ENCODE data around the gene ACTL8. TPM values are rescaled to one million over a fixed set of nuclear protein-coding genes. Genes with fewer than 3 reads are reported as not detected.
A peak's percentile ranks its signal among the peaks of the same experiment; 100 is the strongest.

The ACTL8 gene
- total and polyA plus RNA-seq, 7 experiments from 2014 or later, result not detected

- no peak overlapping the region for H3K27ac Mint-ChIP-seq
Observed at GRCh38 chr1:17834561-17835100, 79.5 kb downstream of the ACTL8 start.

GRCh38 chr1:17837233-17838030 lies 82.3 kb downstream of the ACTL8 start:
- H3K4me1 ChIP-seq (ENCODE audit: control insufficient read depth in 2 of 2, insufficient read depth in 2 of 2, low read length in 2 of 2), result no peaks in the 10 kb centered on the region
- H3K27ac Mint-ChIP-seq, result peak overlapping the region in 1 of 9 donors; percentile 13
- intact Hi-C loops (cut with micrococcal nuclease), result no loop called here
- POLR2A ChIA-PET, result no interaction called here
- CTCF ChIA-PET, result no interaction called here
- peaks cover 0 to 2% of the 10 kb centered on the region in 2 donors for H3K27me3 ChIP-seq (ENCODE audit: control insufficient read depth in 2 of 2, insufficient read depth in 2 of 2, low read length in 2 of 2)
- H3K4me1 Mint-ChIP-seq, result no peaks in the 10 kb centered on the region
- no peak overlapping the region for H3K27ac ChIP-seq (ENCODE audit: low read depth, low read length)
- ATAC-seq, result no peak
- peaks cover 0 to 2% (median 0%) of the 10 kb centered on the region in 11 donors for H3K9me3 Mint-ChIP-seq
- no peak overlapping the region for H3K4me3 ChIP-seq (ENCODE audit: low read length)
- H3K4me3 Mint-ChIP-seq, result no peak overlapping the region
- DNase-seq, result no peak
- no peaks in the 10 kb centered on the region for H3K36me3 Mint-ChIP-seq
- peaks cover 0 to 26% (median 21%) of the 10 kb centered on the region in 5 donors for H3K27me3 Mint-ChIP-seq
- H3K36me3 ChIP-seq (ENCODE audit: control insufficient read depth in 2 of 3, insufficient read depth in 3 of 3, low read length in 3 of 3), result no peaks in the 10 kb centered on the region
- no peaks in the 10 kb centered on the region for H3K9me3 ChIP-seq (ENCODE audit: control insufficient read depth in 2 of 3, low read length in 3 of 3)

More at GRCh38 chr1:17834561-17835100, 79.5 kb downstream of the ACTL8 start:
- H3K36me3 ChIP-seq (ENCODE audit: control insufficient read depth in 2 of 3, insufficient read depth in 3 of 3, low read length in 3 of 3), result no peaks in the 10 kb centered on the region
- no peaks in the 10 kb centered on the region for H3K27me3 ChIP-seq (ENCODE audit: control insufficient read depth in 2 of 2, insufficient read depth in 2 of 2, low read length in 2 of 2)
- POLR2A ChIA-PET, result no interaction called here
- CTCF ChIA-PET, result no interaction called here
- H3K36me3 Mint-ChIP-seq, result no peaks in the 10 kb centered on the region
- intact Hi-C loops (cut with micrococcal nuclease), result no loop called here
- peaks cover 0 to 29% (median 25%) of the 10 kb centered on the region in 5 donors for H3K27me3 Mint-ChIP-seq
- no peaks in the 10 kb centered on the region for H3K4me1 Mint-ChIP-seq
- no peaks in the 10 kb centered on the region for H3K4me1 ChIP-seq (ENCODE audit: control insufficient read depth in 2 of 2, insufficient read depth in 2 of 2, low read length in 2 of 2)
- no peak overlapping the region for H3K27ac ChIP-seq (ENCODE audit: low read depth, low read length)
- peaks cover 0 to 2% (median 0%) of the 10 kb centered on the region in 11 donors for H3K9me3 Mint-ChIP-seq
- H3K4me3 ChIP-seq (ENCODE audit: low read length), result no peak overlapping the region
- H3K4me3 Mint-ChIP-seq, result no peak overlapping the region
- ATAC-seq (no peak), DNase-seq (no peak)
- no peaks in the 10 kb centered on the region for H3K9me3 ChIP-seq (ENCODE audit: control insufficient read depth in 2 of 3, low read length in 3 of 3)

- Histone ChIP-seq H3K4me3 (ENCODE audit: low read length) (no peak overlapping the region), H3K9me3 (ENCODE audit: control insufficient read depth in 2 of 3, low read length in 3 of 3) (no peaks in the 10 kb centered on the region), H3K27me3 (ENCODE audit: control insufficient read depth in 2 of 2, insufficient read depth in 2 of 2, low read length in 2 of 2) (peaks cover 0 to 2% of the 10 kb centered on the region in 2 donors), H3K36me3 (ENCODE audit: control insufficient read depth in 2 of 3, insufficient read depth in 3 of 3, low read length in 3 of 3) (no peaks in the 10 kb centered on the region), H3K27ac (ENCODE audit: low read depth, low read length) (no peak overlapping the region), H3K4me1 (ENCODE audit: control insufficient read depth in 2 of 2, insufficient read depth in 2 of 2, low read length in 2 of 2) (no peaks in the 10 kb centered on the region)
- ChIA-PET CTCF (no interaction called here), POLR2A (no interaction called here)
- intact Hi-C loops (cut with micrococcal nuclease), result no loop called here
- Mint-ChIP-seq H3K27ac (no peak overlapping the region), H3K36me3 (no peaks in the 10 kb centered on the region), H3K4me3 (no peak overlapping the region), H3K27me3 (peaks cover 0 to 37% (median 22%) of the 10 kb centered on the region in 5 donors), H3K4me1 (no peaks in the 10 kb centered on the region), H3K9me3 (no peaks in the 10 kb centered on the region)
- DNase-seq (no peak), ATAC-seq (no peak)
Observed at GRCh38 chr1:17839641-17840196, 84.6 kb downstream of the ACTL8 start.

- ChIA-PET POLR2A (no interaction called here), CTCF (no interaction called here)
- Mint-ChIP-seq H3K9me3 (peaks cover 0 to 2% (median 0%) of the 10 kb centered on the region in 11 donors), H3K27ac (no peak overlapping the region), H3K4me3 (no peak overlapping the region), H3K4me1 (no peaks in the 10 kb centered on the region), H3K27me3 (peaks cover 0 to 32% (median 16%) of the 10 kb centered on the region in 5 donors), H3K36me3 (no peaks in the 10 kb centered on the region)
- DNase-seq (no peak), ATAC-seq (no peak)
- H3K27ac ChIP-seq (ENCODE audit: low read depth, low read length), result no peak overlapping the region
- no peaks in the 10 kb centered on the region for H3K36me3 ChIP-seq (ENCODE audit: control insufficient read depth in 2 of 3, insufficient read depth in 3 of 3, low read length in 3 of 3)
- H3K27me3 ChIP-seq (ENCODE audit: control insufficient read depth in 2 of 2, insufficient read depth in 2 of 2, low read length in 2 of 2), result peaks cover 0 to 2% of the 10 kb centered on the region in 2 donors
- H3K4me3 ChIP-seq (ENCODE audit: low read length), result no peak overlapping the region
- intact Hi-C loops (cut with micrococcal nuclease), result no loop called here
- no peaks in the 10 kb centered on the region for H3K9me3 ChIP-seq (ENCODE audit: control insufficient read depth in 2 of 3, low read length in 3 of 3)
- no peaks in the 10 kb centered on the region for H3K4me1 ChIP-seq (ENCODE audit: control insufficient read depth in 2 of 2, insufficient read depth in 2 of 2, low read length in 2 of 2)
Observed at GRCh38 chr1:17841944-17842343, 86.8 kb downstream of the ACTL8 start.

GRCh38 chr1:17842686-17843085 lies 87.6 kb downstream of the ACTL8 start:
- peaks cover 0 to 2% (median 0%) of the 10 kb centered on the region in 11 donors for H3K9me3 Mint-ChIP-seq
- intact Hi-C loops (cut with micrococcal nuclease), result no loop called here
- peaks cover 0 to 35% (median 18%) of the 10 kb centered on the region in 5 donors for H3K27me3 Mint-ChIP-seq

GRCh38 chr1:17844185-17844826 lies 89.2 kb downstream of the ACTL8 start:
- no peak for DNase-seq
- Histone ChIP-seq H3K4me3 (ENCODE audit: low read length) (no peak overlapping the region), H3K27me3 (ENCODE audit: control insufficient read depth in 2 of 2, insufficient read depth in 2 of 2, low read length in 2 of 2) (peaks cover 0 to 2% of the 10 kb centered on the region in 2 donors), H3K4me1 (ENCODE audit: control insufficient read depth in 2 of 2, insufficient read depth in 2 of 2, low read length in 2 of 2) (no peaks in the 10 kb centered on the region), H3K9me3 (ENCODE audit: control insufficient read depth in 2 of 3, low read length in 3 of 3) (no peaks in the 10 kb centered on the region), H3K27ac (ENCODE audit: low read depth, low read length) (no peak overlapping the region), H3K36me3 (ENCODE audit: control insufficient read depth in 2 of 3, insufficient read depth in 3 of 3, low read length in 3 of 3) (no peaks in the 10 kb centered on the region)
- H3K4me3 Mint-ChIP-seq, result no peak overlapping the region
- CTCF ChIA-PET, result no interaction called here
- no peaks in the 10 kb centered on the region for H3K36me3 Mint-ChIP-seq
- no peak for ATAC-seq
- intact Hi-C loops (cut with micrococcal nuclease), result no loop called here
- H3K27me3 Mint-ChIP-seq, result peaks cover 0 to 38% (median 24%) of the 10 kb centered on the region in 5 donors
- no peaks in the 10 kb centered on the region for H3K4me1 Mint-ChIP-seq
- POLR2A ChIA-PET, result no interaction called here
- H3K9me3 Mint-ChIP-seq, result peaks cover 0 to 5% (median under 1%) of the 10 kb centered on the region in 11 donors
- H3K27ac Mint-ChIP-seq, result no peak overlapping the region

More at GRCh38 chr1:17842686-17843085, 87.6 kb downstream of the ACTL8 start:
- Mint-ChIP-seq H3K27ac (peak overlapping the region in 1 of 9 donors; percentile 46), H3K4me3 (no peak overlapping the region), H3K36me3 (no peaks in the 10 kb centered on the region), H3K4me1 (no peaks in the 10 kb centered on the region)
- H3K4me1 ChIP-seq (ENCODE audit: control insufficient read depth in 2 of 2, insufficient read depth in 2 of 2, low read length in 2 of 2), result no peaks in the 10 kb centered on the region
- DNase-seq (no peak), ATAC-seq (no peak)
- H3K36me3 ChIP-seq (ENCODE audit: control insufficient read depth in 2 of 3, insufficient read depth in 3 of 3, low read length in 3 of 3), result no peaks in the 10 kb centered on the region
- H3K4me3 ChIP-seq (ENCODE audit: low read length), result no peak overlapping the region
- peaks cover 0 to 2% of the 10 kb centered on the region in 2 donors for H3K27me3 ChIP-seq (ENCODE audit: control insufficient read depth in 2 of 2, insufficient read depth in 2 of 2, low read length in 2 of 2)
- H3K27ac ChIP-seq (ENCODE audit: low read depth, low read length), result no peak overlapping the region
- ChIA-PET POLR2A (no interaction called here), CTCF (no interaction called here)
- H3K9me3 ChIP-seq (ENCODE audit: control insufficient read depth in 2 of 3, low read length in 3 of 3), result no peaks in the 10 kb centered on the region

Measured in naive thymus-derived CD4-positive, alpha-beta T cell (primary cell).